NCI-H1105 treated with DMSO at 0.1 percent for 48 hours (cell line): ENCODE results near the gene KLF2.

Experiments used
- DNase-seq: peaks from one replicate; lab custom pipeline; 2025; lab: John Stamatoyannopoulos, UW

KLF2 gene

DNA sequence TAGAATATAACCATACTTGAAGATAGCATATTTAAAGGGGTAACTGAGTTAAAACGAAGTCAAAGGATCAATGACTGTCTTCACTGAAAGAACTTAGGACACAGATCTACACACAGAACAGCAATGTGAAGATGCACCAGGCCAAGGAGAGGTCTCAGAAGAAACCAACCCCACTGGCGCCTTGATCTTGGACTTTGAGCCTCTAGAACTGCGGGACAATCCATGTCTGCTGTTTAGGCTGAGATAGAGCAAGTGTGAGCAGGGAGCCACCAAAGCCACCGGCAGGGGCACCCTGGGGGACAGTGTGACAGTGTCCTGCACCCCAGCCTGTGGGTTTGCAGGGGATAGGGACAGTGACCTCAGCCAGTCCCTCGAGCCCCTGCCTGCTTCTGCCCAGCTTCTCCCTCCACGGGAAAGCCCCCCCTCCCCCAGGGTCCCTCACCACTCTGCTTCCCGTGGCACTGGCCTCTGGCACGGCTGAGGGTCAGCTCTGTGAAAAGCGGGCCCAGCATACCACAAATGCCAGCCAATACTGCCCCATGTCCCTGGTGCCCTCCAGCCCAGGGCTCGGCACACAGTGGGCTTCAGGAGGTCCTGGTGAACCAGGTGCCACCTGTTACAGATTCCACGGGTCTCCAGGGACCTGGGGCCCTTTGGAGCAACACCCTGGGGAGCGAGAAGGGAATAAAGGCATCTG is 40.8 kb downstream of the KLF2 start:
- DNase-seq = no peak

DNA sequence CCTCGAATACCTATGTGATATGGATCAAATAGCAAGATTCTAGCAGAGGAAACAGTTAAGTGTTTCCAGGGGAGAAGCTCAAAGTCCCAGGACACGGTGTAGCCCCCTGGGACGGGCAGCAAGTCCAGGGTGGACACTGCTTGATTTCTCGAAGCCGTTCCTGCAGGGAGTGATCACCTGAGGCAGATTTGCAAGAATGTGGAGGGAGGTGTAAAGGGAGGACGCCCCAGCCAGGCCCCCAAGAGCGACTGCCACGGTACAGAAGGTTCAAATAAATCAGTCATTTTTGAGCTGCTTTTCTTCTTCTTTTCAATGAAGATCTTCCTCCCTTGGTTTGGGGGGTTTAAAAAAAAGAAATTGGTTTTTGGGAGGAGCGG is 41.4 kb downstream of the KLF2 start:
- DNase-seq = no peak

DNA sequence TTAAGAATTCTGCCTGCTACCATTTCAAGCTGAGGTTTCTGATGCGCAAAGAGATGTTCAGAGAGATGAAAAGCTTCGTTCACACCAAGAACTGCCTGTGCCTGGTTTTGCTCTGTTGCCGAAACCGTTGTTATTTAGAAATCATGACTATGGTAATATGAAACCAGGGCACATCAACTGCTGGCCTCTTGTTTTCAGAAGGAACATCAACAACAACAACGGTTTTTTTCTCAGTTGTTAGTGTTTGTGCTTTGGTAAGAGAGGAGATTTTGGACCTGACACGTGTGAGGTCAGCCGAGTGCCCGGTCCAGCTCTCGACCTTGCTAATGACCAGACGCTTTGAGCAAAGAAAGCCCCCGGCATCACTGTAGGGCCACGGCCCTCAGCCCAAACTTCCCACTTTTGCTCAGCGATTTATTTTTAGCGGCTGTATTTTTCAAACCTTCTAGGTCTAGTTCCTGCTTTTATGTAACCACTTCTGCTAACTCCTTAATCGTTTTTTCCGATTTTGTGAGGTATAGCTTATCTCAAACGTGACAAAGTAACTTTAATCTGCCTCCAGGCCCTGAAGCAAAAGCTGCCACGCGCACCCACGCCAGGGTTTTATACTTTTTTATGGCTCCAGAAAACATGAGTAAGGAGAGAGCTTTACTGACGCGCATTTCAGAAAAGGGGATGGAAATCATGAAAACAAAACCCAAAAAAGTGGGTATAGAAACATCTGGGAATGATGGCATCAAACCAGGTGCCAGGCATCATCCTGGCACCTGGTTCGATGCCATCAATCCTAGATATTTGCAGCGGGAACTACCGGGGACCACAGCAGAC is 42.0 kb downstream of the KLF2 start:
- no peak for DNase-seq

DNA sequence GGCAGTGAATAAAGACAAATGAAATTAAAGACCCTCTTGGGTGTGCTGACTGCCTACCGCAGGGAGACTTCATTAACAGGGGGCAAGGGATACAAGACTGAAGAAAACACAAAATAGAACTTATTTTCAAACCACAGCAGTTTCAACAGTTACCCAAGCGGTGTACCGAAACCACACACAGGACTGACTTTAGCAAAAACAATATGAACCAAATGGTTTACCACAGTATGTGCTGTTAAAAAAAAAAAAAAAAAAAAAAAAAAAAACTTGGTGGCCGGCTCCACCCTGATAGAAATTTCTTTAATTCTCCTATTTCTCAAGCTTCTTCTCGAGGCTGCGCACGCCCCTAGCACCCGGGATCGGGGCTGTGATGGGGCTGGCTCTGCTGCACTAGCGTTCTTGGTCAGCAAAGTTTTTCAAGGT is 42.6 kb downstream of the KLF2 start:
- DNase-seq = no peak

- no peak for DNase-seq
Measured at GRCh38 chr19:16368385-16369305, 44.0 kb downstream of the KLF2 start.

DNA sequence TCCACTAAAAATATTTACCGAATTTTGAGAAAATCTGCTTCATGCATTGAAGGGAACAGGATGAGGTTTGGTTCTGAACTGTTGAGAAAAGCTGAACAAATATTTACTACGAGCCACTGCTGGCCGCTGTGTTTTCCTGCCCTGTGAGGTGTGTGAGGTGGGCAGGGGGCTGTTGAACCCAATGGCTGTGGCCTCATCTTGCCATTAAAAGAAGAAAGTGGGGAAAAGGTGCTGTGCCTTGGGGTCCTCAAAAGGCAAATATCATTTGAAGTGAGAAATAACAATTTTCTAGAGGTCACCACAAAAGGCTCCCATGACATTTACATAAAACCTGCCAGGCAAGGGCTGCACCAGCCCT is 44.7 kb downstream of the KLF2 start:
- no peak for DNase-seq

DNA sequence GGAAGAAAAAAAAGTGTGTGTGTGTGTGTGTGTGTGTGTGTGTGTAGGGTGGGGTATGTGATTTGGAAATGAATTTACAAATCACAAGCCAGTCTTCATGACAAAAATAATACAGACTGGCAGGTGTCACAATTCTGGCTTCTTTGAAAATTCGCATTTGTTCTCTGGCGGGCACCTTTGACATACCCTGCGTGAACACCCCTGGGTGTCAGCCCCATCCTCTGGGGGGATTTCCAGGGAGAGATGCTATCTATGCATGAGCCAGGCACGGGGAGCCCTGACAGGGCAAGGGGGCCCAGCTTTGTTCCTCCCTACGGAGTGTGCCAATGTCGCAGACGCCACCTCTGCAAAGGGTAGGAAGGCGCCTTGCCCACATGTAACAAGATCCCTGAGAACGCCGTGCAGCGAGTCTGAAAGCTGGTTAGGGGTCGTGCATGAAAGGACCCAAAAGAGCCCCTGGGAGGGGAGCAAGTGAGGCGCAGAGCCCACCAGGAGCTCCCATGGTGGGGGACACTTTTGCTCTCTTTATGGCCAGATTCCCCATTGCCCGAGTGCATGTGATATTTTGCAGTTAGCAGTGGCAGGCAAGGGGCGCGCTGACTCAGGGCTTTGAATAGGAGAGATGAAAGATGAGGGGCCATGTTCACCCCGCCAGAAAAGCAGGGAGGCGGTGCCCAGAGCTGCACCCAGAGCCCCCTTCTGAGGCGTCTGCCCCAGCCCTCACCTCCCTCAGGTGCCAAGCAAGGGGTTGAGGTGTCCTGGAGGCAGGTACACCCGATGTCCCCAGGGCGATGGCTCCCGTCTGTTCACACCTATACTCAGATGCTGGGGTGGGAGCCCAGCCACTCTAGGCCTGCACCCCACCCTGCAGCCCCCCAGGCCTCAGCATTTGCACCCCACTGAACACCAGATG is 45.3 kb downstream of the KLF2 start:
- no peak for DNase-seq

DNA sequence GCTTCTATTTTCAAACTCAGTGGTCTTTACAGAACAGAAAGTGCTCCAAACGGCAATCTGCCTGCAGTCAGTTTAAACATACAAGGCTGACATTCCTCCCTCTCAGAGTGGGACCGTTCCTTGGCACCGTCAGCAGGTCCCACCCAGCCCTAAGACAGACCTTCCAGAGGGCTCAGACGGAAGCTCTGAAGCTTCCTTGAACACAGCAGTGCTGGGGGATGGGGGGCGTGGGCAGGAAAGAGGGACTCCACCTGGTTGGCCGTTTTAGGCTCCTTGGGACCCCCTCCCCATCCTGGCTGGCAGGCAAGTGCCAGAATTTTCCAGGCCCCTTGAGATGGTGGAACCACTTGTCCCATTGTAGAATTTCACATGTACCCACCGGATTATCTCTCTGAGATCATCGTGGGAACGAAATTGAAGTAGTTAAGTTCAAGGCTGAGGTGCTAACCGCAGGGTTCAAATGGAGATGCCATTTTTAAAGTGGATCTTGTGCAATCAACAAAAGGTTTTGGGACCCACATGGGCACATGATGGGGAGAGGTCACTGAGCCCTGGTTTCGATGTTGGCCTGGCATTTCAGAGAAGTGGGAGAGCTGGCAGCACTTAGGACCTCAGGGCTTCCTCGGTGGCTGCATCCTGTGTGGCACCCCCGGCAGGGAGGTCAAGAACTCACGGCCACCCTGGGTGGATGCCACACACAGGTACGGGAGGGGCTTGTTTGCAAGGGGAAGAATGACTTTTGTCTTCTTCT is 46.2 kb downstream of the KLF2 start:
- DNase-seq = no peak

- DNase-seq = no peak
Measured at GRCh38 chr19:16371540-16371986, 46.9 kb downstream of the KLF2 start.

DNA sequence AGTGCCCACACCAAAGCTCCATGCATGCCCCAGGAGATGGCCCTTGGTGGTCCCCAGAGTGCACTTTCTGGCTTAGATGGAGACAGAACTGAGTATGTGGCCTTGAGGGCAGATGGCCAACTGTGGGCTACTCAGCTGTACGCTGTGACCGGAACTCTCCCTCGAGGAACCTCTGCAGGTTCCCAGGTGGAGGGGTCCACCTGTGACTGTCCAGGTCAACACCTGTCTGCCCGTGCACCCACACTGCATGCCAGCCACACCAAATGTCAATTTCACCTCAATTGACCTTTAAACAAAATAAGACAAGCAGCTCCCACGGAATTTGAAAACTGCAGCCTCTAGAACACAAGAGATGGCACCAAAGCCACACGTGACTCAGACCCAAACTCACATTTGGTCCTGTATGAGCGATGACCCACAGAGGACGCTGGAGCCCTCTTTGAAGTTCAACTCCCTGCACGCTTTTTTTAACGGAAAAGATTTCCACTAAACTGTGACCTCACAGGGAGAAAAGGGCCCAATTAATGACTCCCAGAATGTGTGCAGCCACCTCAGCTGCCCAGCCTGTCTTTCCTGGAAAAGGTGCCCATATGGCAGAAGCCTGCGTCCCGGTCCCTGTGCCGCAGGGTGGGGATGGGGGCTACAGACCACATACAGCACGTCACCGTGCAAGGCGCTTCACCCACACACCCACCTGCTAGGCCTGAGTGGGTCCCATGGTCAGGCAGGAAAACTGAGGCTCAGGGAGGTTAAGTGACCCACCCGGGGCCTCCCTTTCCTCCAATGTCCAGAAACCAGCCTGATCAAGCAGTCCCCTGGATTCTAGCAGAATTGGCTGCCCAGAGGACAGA is 47.7 kb downstream of the KLF2 start:
- no peak for DNase-seq

- no peak for DNase-seq
Measured at GRCh38 chr19:16373079-16373478, 48.5 kb downstream of the KLF2 start.

- no peak for DNase-seq
Measured at GRCh38 chr19:16373532-16373931, 48.9 kb downstream of the KLF2 start.

- no peak for DNase-seq
Measured at GRCh38 chr19:16373989-16374388, 49.4 kb downstream of the KLF2 start.

DNA sequence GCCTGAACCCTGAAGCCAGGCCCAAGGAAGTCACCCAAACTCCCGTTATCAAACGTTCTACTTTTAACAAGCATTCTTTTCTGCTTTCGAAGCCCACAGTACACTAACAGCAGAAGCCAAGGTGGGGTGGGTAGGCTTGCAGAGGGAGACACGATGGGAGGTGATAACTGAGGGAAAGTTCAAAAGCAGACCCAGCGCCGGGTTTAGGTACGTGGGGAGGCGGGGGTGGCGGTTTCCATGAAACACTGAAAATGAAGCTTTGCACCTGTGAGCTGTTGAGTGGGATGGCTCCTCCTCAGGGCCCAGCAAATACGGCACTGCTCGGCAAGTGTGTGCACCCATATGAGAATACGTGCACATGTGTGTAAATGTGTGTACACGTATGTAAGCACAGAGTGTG is 49.8 kb downstream of the KLF2 start:
- DNase-seq = no peak

DNA sequence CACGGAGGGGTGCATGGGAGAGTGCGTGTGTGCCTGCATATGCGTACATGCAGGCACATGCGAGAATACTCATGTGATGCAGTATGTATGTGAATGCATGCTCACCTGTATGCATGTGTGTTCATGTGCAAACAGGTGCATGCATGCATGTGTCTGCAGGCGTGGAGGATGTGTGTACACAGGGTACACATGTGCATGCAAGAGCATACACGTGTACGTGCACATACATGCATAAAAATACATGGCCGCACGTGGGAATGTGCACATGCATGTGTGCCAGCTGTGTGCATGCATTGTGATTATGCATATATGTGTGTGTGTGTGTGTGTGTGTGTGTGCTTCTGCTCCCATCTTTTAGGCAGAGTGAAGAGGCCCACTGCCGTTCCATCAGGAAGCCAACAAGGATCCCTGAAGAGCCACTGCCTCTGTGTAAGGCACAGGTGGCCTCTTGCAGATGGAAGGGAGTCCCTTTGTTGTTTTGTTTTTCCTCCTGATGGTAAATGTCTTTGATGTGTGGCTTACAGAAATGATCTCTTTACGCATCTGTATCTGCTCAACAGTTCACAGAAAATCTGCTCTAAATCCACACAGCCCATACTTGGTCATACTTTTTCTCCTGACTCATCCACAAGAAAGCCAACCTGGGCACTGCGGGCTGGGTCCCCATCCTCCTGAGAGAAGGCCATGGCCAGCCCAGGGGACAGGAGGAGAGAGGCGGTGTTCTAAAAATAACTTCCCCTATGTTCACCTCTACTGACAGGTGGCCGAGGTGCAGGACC is 50.7 kb downstream of the KLF2 start:
- DNase-seq = no peak

DNA sequence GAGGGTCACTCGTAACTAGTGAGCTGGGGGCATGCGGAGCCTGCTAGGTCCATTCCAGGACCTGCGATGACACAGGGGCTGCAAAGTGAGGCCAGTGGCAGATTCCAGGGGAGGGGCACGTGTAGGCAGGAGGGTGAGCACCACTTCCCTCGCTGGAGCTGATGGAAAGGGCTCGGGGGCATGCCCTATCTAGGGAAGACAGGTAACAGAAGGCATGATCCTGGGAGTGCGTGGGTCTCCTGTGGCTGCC is 51.2 kb downstream of the KLF2 start:
- DNase-seq = no peak

DNA sequence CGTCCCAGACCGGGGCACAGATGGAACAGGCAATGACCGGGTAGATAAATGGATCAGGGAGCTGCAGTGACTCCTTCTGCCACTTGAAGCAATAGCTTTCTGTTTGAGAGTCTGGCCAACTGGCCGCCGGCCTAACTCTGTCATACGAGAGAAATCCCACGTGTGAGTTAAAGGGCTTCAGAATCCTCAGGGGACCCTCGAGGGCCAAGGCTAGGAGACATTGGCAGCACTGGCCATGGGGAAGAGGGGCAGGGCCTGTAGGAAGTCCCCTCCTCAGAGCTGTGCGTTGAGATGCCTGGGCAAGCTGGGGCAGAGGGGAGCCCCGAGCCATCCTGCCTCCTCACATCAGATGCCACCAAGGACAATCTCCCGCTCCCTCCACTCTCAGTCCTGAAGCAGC is 51.6 kb downstream of the KLF2 start:
- DNase-seq = no peak

DNA sequence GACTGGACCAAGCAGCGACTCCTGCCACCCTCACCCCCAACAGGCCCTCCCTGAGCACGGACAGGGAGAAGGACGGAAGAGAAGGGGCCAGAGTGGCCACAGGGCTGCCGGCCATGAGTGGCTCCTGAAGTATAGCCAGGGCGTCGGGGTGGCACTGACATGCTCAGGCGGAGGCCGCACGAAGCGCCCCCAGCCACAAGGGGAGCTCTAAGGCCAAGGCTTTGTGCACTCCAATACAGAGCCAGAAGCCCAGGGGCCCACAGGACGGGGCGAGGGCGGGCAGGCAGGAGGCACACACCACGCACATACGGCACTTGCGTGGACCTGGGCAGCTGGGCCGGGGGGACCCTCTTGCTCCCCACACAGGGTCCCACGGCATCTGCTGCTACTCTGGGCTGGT is 52.0 kb downstream of the KLF2 start:
- no peak for DNase-seq

DNA sequence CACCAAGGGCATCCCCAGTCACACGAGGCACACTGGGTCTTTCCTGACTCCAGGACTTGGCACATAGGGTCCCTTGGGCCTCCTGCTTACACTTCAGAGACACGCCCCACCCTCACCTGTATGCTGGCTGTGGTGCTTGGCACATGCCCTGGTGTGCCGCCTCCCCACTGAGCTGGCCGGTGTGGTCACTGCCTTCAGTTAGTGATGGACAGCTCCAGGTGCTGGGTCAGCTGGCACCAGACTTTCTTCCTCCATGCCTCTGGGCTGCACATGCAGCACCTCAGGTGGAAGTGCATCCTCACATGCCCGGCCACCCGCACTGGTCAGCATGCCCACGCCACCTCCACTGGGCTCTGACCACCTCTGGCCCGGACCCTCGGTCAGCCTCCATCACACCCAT is 52.9 kb downstream of the KLF2 start:
- no peak for DNase-seq
